Activated CD8-positive, alpha-beta T cell treated with anti-CD3 and anti-CD28 coated beads for 36 hours (primary cell): ENCODE data around the gene YARS1. TPM values are rescaled to one million over a fixed set of nuclear protein-coding genes. Genes with fewer than 3 reads are reported as not detected.
"Not testable (repeated sequence)": the region's sequence is repeated elsewhere in the genome, so short reads cannot be mapped to it uniquely, and the experiment has no call there.

Experiments used
- ATAC-seq: fragments of 200-7000 bp; cut with Tn5 transposase; one replicate; pipeline ENCODE4 v1.10.0; 2021; ENCODE audit warnings: mild to moderate bottlenecking, moderate library complexity
- CTCF ChIA-PET: fragments of 350-600 bp; sonication (Branson Sonifier 250); formaldehyde crosslinking; loops from one replicate; lab custom pipeline; 2021; ENCODE audit warnings: antibody characterized with exemption; lab: Charles Lee
- POLR2A ChIA-PET: fragments of 350-600 bp; sonication (Branson Sonifier 250); formaldehyde crosslinking; loops from one replicate; lab custom pipeline; 2021; ENCODE audit warnings: antibody characterized with exemption; lab: Charles Lee
- DNase-seq: peaks from one replicate; pipeline ENCODE4 v3.0.0-alpha.2; 2020
- H3K27ac Mint-ChIP-seq: one replicate; pipeline ENCODE4 v1.8.0; 2021; ENCODE audit warnings: mild to moderate bottlenecking, mixed read lengths
- H3K27me3 Mint-ChIP-seq: one replicate; pipeline ENCODE4 v1.8.0; 2021; ENCODE audit warnings: mixed read lengths
- H3K36me3 Mint-ChIP-seq: one replicate; pipeline ENCODE4 v1.8.0; 2021; ENCODE audit warnings: low read depth, mixed read lengths
- H3K4me1 Mint-ChIP-seq: one replicate; pipeline ENCODE4 v1.8.0; 2021; ENCODE audit warnings: low read depth, mixed read lengths
- H3K4me3 Mint-ChIP-seq: one replicate; pipeline ENCODE4 v1.8.0; 2021; ENCODE audit warnings: mild to moderate bottlenecking, moderate library complexity, mixed read lengths
- H3K9me3 Mint-ChIP-seq: one replicate; pipeline ENCODE4 v1.8.0; 2021; ENCODE audit warnings: mixed read lengths
- CTCF ChIP-seq: fragments of 200-600 bp; IDR thresholded peaks from one replicate; pipeline ENCODE4 v1.8.0; 2022; ENCODE audit warnings: antibody characterized with exemption, mild to moderate bottlenecking
- intact Hi-C: fragments of 100-400 bp; cut with micrococcal nuclease; formaldehyde crosslinking; loops from one replicate; pipeline ENCODE4 v1.10.0; 2022
- total RNA-seq, 2 experiments: library from RNA; stranded (reverse); gene quantifications; one replicate each; pipeline ENCODE4 v1.2.3, GENCODE V29; 2021

The YARS1 gene
- total RNA-seq, 2 experiments from 2014 or later: 231 to 238 TPM

- Mint-ChIP-seq H3K4me3 (no peak overlapping the region), H3K36me3 (peaks cover 82% of the 10 kb centered on the region), H3K9me3 (no peaks in the 10 kb centered on the region), H3K27ac (no peak overlapping the region), H3K27me3 (no peaks in the 10 kb centered on the region), H3K4me1 (peaks cover 41% of the 10 kb centered on the region)
- DNase-seq: no peak
- POLR2A ChIA-PET: interaction anchor here (0.7 to 1.6 kb wide), 5 partner anchors 10 to 155 kb away, joined by 3 to 7 read pairs (median 4); partner anchors contain the start of gene RBBP4
- no peak for TF ChIP-seq CTCF
- no peak for ATAC-seq
- CTCF ChIA-PET: interaction anchor here (0.6 kb wide), 1 partner anchor 196 kb away, joined by 4 read pairs; no protein-coding TSS in a partner anchor
- intact Hi-C loops: no loop called here
These were observed 10.9 kb downstream of the YARS1 start for GRCh38 chr1:32806290-32806689.

- POLR2A ChIA-PET, intact Hi-C loops, CTCF ChIA-PET, H3K4me3 Mint-ChIP-seq, DNase-seq, ATAC-seq, H3K27me3 Mint-ChIP-seq, H3K9me3 Mint-ChIP-seq, H3K27ac Mint-ChIP-seq: not testable (repeated sequence)
- Mint-ChIP-seq H3K4me1 (peaks cover 48% of the 10 kb centered on the region), H3K36me3 (peaks cover 78% of the 10 kb centered on the region)
These were observed 12.7 kb downstream of the YARS1 start for GRCh38 chr1:32804460-32804859.

- Mint-ChIP-seq H3K4me1 (peaks cover 59% of the 10 kb centered on the region), H3K9me3 (no peaks in the 10 kb centered on the region), H3K27ac (peak overlapping the region; percentile 93), H3K4me3 (peak overlapping the region; percentile 25), H3K36me3 (peaks cover 76% of the 10 kb centered on the region), H3K27me3 (no peaks in the 10 kb centered on the region)
- TF ChIP-seq CTCF: no peak
- intact Hi-C loops: no loop called here
- DNase-seq: peak; percentile 62
- ChIA-PET POLR2A (interaction anchor here (0.6 to 3.6 kb wide), 3 partner anchors 10 to 18 kb away, joined by 4 to 39 read pairs (median 4); partner anchors contain the start of genes S100PBP and YARS1), CTCF (no interaction called here)
- peak; percentile 51 for ATAC-seq
These were observed 16.0 kb downstream of the YARS1 start for GRCh38 chr1:32801096-32801715.

GRCh38 chr1:32798679-32799416 lies 18.3 kb downstream of the YARS1 start:
- DNase-seq (peak; percentile 37), ATAC-seq (peak; percentile 87)
- Mint-ChIP-seq H3K27ac (peak overlapping the region; percentile 95), H3K36me3 (peaks cover 63% of the 10 kb centered on the region), H3K4me3 (peak overlapping the region; percentile 17), H3K27me3 (no peaks in the 10 kb centered on the region), H3K9me3 (no peaks in the 10 kb centered on the region), H3K4me1 (peaks cover 57% of the 10 kb centered on the region)
- CTCF ChIA-PET: interaction anchor here (1.2 to 2.0 kb wide), 5 partner anchors 13 to 94 kb away, joined by 3 to 5 read pairs (median 4); no protein-coding TSS in a partner anchor
- TF ChIP-seq CTCF: no peak
- intact Hi-C loops: no loop called here
- POLR2A ChIA-PET: interaction anchor here (1.0 to 3.6 kb wide), 6 partner anchors 12 to 148 kb away, joined by 3 to 39 read pairs (median 4); partner anchors contain the start of genes RBBP4, S100PBP and YARS1

- Mint-ChIP-seq H3K4me3 (no peak overlapping the region), H3K27me3 (no peaks in the 10 kb centered on the region), H3K36me3 (peaks cover 63% of the 10 kb centered on the region), H3K4me1 (peaks cover 59% of the 10 kb centered on the region), H3K27ac (peak overlapping the region; percentile 95), H3K9me3 (no peaks in the 10 kb centered on the region)
- CTCF ChIA-PET: interaction anchor here (1.2 to 2.0 kb wide), 5 partner anchors 12 to 86 kb away, joined by 3 to 5 read pairs (median 4); no protein-coding TSS in a partner anchor
- DNase-seq (no peak), ATAC-seq (no peak)
- intact Hi-C loops: no loop called here
- TF ChIP-seq CTCF: no peak
- POLR2A ChIA-PET: interaction anchor here (1.0 to 3.6 kb wide), 5 partner anchors 13 to 26 kb away, joined by 3 to 39 read pairs (median 4); partner anchors contain the start of genes S100PBP and YARS1
These were observed 19.0 kb downstream of the YARS1 start for GRCh38 chr1:32798191-32798590.
